ENCODE results near the gene HTT-AS.
"Not testable (repeated sequence)": the region's sequence is repeated elsewhere in the genome, so short reads cannot be mapped to it uniquely, and the experiment has no call there.

The HTT-AS gene

DNA sequence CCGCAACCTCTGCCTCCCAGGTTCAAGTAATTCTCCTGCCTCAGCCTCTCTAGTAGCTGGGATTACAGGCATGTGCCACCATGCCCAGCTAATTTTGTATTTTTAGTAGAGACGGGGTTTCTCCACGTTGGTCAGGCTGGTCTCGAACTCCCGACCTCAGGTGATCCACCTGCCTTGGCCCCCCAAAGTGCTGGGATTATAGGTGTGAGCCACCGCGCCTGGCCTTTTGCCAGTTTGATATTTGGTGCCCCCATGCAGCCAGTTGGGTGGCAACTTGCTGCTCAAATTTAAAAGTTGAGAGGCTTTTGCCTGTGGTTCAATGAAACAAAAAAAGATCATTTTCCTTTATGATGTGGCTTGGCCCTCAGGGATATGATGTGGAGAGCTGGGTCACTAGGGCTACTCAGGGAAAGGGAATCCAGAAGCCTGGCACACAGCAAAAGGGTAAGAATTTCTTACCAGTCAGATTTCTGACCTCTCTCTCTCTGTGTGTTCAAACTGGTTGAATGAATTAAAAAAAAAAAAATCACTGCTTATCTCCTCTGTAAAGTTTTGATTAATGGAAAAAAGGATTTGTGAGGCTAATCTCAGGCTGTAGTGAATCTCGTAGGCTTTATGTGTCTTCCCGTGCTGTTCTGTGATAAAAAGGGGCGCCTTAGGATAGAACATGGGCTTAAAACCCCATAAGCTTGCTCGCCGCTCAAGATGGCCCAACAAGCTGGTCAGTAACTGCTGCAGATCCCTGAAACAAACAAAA, 23.0 kb downstream of the HTT-AS start:
- not testable (repeated sequence) for DNase-seq

DNA sequence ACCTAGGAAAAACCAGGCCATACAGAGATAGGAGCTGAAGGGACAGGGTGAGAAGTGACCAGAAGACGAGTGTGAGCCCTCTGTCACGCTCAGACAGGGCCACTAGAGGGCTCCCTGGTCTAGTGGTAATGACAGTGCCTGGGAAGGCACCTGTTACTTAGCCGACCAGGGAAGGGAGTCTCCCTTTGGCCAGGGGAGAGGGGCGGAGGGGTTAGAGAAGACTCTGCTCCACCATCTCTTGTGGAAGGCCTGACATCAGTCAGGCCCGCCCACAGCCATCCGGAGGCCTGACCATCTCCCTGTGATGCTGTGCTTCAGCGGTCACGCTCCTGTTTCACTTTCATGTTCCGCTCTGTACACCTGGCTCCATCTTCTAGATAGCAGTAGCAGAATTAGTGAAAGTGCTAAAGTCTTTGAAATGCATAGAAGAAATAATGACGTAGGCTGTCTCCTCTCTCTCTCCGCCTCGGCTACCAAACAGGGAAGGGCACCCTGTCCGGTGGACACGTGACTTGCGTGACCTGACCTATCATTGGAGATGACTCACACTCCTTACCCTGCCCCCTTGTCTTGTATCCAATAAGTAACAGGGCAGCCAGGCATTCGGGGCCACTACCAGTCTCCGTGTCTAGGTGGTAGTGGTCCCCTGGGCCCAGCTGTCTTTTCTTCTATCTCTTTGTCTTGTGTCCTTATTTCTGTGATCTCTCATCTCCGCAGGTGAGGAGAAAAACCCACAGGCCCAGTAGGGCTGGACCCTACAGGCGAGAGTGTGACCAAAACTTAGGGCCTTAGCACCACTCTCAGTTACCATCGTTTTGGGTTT, 26.7 kb downstream of the HTT-AS start:
- DNase-seq, result peak; percentile 69

DNA sequence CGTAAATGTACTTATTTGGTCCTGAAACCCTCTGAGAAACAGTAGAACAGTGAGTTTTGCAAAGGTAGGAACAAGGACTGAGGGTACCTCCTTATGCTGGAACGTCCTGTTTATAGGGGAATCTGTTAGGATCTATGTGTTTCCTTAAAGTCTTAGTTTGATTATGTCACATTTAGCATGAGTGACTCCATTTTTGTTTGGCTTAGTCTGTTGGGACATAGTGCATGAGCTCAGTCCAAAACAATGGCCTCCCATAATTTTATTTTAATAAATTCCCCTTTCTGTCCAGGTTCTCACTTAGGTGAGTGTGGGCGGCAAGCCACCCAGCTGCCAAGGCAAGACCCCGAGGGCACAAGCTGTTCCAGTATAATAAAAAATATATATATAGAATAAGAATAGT, 27.7 kb downstream of the HTT-AS start:
- no peak for DNase-seq

DNA sequence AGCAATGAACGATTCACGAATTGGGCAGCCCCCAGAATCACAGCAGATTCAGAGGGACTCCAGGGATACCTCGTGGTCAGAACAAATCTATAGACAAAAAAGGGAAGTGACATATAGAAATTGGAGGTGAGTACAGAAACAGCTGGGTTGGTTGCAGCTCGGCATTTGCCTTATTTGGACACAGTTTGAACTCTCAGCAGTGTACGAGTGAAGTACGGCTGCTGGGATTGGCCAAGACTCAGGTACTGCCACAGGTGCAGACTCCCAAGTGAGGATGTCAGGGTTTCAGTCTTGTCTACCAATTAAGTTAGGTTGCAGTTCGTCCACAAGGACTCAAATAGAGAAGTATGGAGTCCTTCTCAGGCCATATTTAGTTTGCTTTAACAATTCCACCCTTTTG, 28.2 kb downstream of the HTT-AS start:
- DNase-seq, result no peak

DNA sequence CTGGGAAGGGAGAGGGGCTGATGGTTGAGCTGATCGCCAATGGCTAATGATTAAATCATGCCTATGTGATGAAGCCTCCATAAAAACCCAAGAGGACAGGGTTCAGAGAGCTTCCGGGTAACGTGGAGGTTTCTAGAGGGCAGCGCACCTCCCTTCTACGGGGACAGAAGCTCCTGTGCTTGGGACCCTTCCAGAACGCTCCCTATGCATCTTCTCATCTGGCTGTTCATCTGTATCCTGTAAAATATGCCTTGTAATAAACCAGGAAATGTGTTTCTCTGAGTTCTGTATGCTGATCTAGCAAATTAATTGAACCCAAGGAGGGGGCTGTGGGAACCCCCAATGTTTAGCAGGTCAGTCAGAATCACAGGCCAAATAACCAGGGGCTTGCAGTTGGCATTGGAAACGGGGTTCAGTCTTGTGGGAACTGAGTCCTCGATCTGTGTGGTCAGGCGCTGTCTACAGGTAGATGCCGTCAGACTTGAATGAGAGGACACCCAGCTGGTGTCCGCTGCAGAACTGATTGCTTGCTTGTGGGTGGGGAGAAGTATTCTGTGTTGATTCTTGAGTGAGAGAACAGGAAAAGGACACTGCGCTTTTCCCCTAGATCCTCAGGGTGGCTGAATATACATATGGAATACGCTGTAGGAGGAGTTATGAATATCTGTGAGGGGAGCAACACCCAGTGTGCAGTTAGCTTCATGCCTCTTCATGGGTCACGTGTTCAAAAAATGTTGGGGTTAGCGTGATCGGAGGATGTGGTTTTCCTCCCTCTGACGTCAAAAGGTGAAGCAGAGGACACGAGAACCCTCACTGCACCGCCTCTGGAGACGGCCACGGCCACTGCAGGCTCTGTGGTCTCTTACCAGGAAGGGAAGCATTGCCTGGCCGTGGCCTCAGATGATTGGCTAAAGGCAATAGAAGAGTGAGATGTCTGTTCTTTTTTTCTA, 29.2 kb downstream of the HTT-AS start:
- DNase-seq, result peak; percentile 73

DNA sequence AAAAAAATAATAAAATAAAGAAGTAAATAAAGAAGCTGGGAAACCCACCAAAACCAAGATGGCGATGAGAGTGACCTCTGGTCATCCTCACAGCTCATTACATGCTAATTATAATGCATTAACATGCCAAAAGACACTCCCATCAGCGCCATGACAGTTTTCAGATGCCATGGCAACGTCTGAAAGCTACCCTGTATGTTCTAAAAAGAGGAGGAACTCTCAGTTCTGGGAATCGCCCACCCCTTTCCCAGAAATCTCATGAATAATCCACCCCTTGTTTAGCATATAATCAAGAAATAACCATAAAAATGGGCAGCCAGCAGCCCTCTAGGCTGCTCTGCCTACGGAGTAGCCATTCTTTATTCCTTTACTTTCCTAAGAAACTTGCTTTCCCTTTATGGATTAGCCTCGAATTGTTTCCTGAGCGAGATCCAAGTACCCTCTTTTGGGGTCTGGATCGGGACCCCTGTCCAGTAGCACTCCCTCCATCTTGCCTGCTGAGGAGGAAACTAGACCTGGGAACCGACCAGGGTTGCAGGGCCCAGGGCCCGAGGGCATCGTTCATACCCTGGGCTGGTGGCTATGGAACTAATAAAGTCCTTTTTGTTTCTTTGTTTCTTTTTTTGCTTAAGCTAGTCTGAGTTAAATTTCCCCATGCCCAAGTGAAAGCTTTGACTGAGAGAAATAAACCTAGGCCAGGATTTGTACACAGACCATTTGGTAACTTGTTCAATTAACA, 30.9 kb downstream of the HTT-AS start:
- DNase-seq, result no peak

DNA sequence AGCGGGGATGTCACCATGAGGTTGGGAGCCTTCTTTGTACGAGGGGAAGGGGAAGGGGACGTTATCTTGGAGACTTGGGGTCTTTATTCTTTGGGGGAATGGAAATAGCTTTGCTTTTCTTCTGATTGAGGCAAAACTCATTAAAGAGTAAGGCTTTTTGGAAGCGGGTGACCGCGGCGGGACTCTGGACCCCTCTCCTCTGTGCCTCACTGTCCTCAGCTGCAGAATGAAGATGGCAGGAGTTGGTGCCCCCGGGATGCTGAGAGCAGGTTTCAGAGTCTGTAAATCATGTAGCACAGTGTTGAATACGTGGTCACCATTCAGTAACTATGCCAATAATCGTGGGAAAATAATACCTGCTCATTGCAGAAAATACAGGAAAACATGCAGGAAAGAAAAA, 32.1 kb downstream of the HTT-AS start:
- DNase-seq, result no peak

DNA sequence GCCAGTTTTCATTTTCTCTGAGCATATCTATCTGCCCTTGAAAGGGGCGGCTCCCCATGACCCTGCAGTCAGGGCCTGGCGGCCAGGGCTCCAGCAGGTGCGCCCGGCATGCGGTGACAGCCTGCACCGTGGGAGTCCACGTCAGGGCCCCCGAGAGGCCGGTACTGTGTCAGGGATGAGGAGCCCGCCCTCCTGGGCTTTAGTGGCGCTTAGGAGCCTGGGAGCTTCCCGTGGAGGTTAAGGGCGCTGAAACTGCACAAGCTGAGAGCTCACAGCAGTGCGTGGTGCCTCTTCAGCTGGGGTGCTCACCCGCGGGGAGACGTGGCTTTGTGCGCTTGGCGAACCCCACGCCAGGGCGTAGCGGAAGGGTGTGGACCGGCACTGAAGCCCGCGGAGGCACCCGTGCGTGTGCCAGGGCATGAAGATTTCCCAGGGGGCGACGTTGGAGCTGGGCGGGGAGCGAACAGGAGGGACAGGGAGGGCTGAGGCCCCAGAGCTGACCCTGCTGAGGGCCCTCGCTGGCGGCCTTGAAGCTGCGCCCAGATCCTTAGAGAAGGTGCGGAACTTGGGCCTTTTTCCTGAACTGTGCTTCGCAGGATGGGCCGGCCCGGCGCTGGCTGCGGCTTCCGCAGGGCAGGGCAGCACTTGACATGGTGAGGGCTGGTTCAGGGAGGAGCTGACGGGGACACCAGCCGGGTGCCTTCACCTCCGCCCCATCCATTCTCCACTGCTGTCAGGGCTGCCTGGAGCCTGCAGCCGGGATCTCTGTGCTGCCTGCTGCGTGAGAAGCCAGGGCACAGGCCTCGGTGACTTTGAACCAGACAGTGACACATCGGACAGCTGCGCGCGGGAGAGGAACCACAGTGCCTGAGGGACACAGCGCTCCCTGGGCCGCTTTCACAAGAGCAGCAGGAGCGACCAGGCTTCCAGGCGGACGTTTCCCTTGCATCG, 32.9 kb downstream of the HTT-AS start:
- peak; percentile 76 for DNase-seq

DNA sequence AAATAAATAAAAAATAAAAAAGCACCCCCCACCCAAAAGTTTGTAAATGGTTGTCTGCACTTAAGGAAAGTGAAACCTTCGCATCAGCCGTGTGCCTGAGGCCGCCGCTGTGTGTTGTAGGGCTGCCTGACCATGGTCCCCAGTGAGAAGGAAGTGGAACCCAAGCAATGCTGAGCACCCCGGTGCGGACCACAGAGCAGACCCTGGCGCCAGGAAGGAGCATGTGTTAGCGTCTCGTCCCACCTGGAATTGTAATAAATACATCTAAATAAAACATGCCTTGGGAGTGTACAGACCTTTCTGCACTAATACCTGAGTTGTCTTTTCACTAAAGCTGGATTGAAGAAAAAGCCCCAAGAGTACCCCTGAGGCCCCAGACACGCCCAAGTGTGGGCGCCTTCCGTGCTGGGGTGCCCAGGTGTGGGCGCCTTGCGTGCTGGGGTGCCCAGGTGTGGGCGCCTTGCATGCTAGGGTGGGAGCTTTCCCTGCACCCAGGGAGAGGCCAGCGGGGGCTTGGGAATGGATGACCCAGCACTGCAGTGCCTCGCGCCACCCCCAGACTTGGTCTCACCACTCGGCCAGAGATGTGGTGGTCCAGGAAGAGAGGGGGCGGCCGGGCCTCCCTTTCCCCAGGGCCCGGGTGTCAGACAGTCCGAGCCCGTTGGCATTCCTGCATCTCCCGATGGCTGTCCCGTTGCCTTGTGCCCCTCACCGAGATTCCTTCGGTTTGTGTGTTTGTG, 33.7 kb downstream of the HTT-AS start:
- no peak for DNase-seq

DNA sequence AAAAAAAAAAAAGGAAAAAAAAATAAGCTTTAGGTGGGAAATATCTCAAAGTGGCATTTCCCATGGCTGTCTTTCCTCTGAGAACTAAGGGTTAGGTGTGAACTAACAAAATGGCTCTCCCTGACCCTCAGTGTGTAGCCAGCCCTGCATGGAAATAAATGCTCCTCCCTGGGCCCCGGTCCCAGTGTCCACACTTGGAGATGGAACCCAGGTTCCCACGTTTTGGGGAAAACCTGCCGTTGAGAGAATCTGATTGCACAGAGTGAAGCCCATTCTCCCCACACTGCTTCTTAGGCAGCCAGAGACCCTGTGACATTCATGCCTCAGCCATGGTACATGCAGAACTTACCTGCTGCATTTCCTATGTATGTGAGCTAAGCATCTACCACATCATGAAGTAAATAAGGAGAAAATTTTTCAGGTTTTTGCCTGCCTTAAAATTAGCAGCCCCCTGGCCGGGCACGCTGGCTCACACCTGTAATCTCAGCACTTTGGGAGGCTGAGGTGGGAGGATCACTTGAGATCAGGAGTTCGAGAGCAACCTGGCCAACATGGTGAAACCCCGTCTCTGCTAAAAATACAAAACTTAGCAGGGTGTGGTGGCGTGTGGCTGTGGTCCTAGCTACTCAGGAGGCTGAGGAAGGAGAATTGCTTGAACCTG, 34.5 kb downstream of the HTT-AS start:
- no peak for DNase-seq

DNA sequence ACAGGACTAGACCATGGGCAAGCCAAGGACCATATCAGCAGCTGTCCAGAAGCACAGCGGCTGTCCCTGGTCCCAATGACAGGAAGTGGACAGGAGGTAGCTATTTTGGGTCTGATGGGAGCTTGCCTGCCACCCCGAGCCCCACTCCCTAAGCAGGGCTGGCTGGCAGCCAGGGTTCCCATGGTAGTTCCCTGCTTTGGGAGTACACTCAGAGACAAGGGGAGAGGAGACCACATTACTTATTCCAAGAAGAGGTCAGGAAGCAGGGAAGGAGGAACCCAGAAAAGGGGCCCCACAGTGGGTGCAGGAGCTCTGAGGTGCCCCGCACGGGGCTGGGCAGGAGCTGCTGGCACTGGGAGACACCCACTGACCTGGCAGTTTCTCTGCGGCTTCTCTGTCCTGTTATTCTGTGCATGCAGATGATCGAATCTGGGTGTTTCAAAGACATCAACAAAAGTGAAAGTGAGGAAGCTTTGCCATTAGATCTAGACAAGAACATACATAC, 36.3 kb downstream of the HTT-AS start:
- DNase-seq, result peak; percentile 76

DNA sequence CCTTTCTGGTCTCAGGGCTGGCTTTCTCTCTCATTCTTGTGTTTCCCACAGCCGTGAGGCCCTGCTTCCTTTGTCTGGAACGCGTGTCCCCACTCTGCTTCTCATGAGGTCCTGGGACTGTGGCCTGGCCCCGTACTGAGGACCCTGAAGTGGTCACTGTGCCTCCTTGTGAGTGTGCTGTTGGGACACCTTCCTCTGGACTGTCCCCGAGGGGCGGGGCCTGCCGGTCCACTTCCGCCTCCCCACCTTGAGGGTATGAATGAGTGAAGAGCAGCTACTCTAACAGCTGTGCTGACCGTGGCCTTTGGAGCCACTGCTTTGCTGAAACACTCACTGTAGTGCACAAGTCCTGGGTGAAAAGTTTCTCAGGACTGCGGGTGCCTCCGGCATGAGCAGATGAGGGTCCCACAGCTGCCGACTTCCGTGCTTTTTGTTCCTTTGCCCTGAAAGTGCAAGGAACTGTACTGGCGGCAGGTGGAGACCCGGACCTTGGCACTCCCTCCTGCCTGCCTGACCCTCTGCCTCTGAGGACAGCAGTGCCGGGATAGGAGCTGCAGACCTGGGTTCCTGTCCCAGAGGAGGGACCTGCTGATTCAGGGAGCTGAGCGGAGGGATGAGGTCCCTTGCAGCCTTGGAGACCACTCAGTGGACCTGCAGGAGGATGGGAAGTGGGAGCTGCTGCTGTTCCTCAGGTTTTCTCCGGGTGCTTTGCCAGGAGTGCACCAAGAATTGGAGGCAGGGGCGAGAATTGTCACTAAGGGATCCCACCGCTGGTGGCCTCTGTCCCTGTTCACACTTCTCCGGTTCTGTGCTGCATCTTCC, 38.0 kb downstream of the HTT-AS start:
- DNase-seq, result no peak

DNA sequence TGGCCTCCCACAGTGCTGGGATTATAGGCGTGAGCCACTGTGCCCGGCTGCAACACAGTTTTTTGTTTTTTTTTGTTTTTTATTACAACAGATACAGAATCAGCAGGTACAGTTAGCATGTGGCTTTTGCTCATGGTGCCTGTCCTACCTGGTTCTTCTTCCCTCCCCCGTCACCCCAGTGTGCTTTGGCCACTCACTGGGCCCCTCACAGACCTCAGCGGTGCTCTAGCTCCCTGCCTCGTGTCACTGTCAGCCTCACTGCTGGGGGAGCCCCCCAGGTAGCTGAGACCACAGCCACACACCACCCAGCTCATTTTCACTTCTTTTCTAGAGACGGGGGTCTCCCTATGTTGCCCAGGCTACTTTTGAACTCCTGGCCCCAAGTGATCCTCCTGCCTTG, 38.7 kb downstream of the HTT-AS start:
- DNase-seq, result no peak

DNA sequence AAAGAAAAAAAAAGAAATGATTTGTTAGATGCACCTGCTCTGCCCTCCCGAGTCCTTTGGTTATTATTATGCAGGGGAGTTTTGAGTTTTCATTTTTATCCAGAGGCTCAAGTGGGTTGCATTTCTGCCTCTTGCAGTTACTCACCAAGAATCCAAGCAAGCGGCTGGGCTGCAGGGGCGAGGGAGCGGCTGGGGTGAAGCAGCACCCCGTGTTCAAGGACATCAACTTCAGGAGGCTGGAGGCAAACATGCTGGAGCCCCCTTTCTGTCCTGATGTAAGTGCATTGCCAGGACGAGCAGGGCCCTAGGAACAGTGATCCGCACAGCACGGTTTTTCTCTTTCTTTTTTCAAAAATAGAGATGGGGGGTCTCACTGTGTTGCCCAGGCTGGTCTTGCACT, 39.1 kb downstream of the HTT-AS start:
- no peak for DNase-seq

DNA sequence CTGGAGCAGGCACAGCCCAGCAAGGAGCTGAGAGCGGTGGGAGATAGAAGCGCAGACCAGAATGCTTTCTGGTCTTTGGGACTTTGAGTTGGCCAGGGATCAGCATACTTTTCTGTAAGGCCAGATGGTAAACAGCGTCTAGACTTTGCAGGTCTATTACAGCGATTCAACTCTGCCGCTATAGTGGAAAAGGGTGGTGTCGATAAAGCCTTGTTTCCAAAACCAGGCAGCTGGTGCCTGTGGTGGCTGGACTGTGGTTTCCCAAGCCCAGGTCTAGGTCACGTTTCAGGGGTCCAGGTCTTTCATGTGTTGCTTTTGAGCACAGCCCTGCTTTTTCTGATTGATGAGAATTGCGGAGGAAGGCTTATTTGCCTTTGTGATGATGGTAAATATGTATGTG, 40.1 kb downstream of the HTT-AS start:
- DNase-seq, result no peak

DNA sequence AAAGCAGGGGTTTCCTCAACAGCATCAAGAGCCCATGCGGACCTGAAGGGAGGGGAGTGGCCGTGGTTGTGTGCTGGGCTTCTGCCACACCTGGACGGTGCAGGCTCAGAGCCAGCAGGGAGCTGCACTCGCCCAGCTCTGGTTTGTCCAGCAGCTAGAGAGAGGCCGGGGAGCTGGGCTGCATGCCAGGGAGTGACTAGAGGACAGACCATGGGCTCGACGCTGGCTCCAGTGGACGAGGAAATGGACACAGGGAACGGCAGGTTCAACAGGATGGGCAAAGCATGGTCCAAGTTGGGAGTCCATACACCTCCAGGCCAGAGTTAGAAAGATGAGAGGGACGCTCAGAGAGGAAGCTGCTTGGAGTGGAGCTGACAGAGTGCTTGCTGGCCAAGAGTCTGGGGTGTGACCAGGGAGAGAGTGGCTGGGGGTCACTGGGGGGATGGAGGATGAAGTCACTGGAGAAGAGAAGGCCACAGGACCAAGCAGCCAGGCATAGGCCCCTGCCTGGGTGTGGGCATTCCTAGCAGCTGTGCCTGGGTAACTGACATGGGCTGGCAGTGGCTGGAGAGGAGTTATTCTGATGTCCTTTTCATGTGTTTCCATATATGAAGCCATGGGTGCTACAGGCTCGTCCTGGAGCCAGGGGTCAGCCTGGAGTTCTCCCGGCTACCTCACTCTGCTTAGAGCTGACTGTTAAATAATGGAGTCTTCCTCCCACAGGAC, 42.8 kb downstream of the HTT-AS start:
- no peak for DNase-seq

DNA sequence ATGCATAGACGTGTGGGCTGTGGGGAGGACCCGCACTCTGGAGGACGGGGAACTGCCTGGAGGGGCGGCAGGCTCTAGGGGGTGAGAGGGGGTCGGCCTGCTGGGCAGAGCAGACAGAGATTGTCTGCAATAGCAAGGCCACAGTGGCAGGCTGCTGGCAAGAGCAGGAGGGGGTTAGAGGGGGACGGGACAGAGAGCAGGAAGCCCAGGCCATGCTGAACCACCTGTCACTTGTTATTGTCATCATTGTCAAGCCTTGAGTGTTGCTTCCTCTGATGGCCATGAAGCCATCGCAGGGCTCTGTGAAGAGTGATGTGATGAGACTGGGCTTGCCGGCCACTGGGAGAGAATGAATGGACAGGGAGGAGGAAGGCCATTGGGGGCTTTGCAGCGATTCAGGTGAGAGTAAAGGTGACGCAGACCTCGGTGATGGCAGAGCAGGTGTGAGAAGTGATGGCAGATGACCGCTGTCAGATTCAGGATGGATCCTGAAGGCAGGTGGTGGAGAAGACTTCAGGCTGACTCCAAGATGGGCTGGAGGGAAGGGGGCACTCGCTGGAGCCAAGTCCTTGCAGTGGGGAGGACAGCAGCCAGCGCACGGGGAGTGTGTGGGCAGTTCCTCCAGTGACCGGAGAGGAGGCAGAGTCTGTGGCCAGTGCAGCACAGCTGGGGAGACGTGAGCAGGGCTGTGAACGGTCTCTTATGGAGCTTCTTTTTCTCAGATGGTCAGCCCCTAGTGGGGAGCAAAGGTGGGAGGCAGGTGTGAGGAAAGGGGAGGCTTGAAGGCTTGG, 43.6 kb downstream of the HTT-AS start:
- no peak for DNase-seq

Data from femur (tissue), 1 donor.